Heart left ventricle (tissue), 13 donors: ENCODE results near the gene LITAFD.

Source experiments
- POLR2A ChIP-seq, 2 donors: fragments of 450-650 bp; IDR thresholded peaks; one replicate each; pipeline ENCODE4 v1.6.1; 2017; ENCODE audit warnings: antibody characterized with exemption in 2 of 2, mild to moderate bottlenecking in 2 of 2, moderate library complexity in 2 of 2
- TF ChIP-seq, protein P1 (sequence below), 12 donors: fragments of 200-600 bp; sonication (generic) in 4 of 12; IDR thresholded peaks; one replicate each; pipeline versions ENCODE4 v1.5.0 to v1.8.0; 2018 to 2022; ENCODE audit warnings: antibody characterized with exemption in 12 of 12, mild to moderate bottlenecking in 5 of 12
- donor health status: ischemic (EF 13 %, LVEDD 7.1; RV severe dilation, severe dysfunction).
- donor health status: DM: no; HTN: yes; CAD: no.
- donor health status: DM: no; HTN: no; CAD: no.
- donor health status: ischemic (EF 25% LVEDD 6.9; RV normal size, moderate dysfunction).
- donor health status: ischemic (EF 25% LVEDD 5.7; RV mildly dilated, moderate dysfunction).
- donor health status: ischemic (EF 35%, LVEDD 5.7; RV mildly dilated, moderate dysfunction).
- donor health status: nonischemic (EF 11% LVEDD 7.7; RV severe dilation, severe dysfunction).
- donor health status: DM: yes; HTN: yes; CAD: no.
- donor health status: PGD.
- donor health status: ischemic (EF 29% LVEDD 5.4; RV normal size, mild dysfunction).
- donor health status: nonischemic (EF 23%, LVEDD 6.1; RV moderate dilation, normal function).

DNA sequence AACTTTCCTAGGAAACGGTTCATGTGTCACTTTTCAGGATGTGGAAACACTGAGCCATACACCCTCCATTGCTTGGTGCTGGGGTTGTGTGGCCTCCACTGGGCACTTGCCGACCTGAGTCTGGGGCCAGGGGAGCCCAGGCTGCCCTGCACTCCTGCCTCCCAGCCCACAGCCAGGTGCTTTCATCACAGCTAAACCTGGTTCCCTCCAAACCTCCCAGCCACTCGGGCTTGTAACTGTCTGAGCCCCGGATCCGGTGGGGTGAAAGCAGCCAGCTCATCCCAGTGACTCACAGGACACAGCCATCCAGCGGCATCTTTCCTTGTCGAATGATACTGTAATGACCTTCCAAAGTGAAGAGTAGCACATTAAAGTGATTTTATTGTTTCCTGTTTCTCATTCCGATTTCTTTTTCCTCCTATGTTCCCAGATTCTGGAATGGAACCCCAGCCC, 33.2 kb upstream of the LITAFD start:
- TF ChIP-seq, protein P1, sequence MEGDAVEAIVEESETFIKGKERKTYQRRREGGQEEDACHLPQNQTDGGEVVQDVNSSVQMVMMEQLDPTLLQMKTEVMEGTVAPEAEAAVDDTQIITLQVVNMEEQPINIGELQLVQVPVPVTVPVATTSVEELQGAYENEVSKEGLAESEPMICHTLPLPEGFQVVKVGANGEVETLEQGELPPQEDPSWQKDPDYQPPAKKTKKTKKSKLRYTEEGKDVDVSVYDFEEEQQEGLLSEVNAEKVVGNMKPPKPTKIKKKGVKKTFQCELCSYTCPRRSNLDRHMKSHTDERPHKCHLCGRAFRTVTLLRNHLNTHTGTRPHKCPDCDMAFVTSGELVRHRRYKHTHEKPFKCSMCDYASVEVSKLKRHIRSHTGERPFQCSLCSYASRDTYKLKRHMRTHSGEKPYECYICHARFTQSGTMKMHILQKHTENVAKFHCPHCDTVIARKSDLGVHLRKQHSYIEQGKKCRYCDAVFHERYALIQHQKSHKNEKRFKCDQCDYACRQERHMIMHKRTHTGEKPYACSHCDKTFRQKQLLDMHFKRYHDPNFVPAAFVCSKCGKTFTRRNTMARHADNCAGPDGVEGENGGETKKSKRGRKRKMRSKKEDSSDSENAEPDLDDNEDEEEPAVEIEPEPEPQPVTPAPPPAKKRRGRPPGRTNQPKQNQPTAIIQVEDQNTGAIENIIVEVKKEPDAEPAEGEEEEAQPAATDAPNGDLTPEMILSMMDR (IDR thresholded peaks at IDR 0.05), result no peak
- no peak for TF ChIP-seq POLR2A (IDR thresholded peaks at IDR 0.05)
